Measurements from ENCODE around the gene UVSSA. TPM values are rescaled to one million over a fixed set of nuclear protein-coding genes. Genes with fewer than 3 reads are reported as not detected.

Gene UVSSA
- polyA plus RNA-seq, 1 of the 3 experiments (the other 2 are of a cell fraction), result 14.9 TPM

DNA sequence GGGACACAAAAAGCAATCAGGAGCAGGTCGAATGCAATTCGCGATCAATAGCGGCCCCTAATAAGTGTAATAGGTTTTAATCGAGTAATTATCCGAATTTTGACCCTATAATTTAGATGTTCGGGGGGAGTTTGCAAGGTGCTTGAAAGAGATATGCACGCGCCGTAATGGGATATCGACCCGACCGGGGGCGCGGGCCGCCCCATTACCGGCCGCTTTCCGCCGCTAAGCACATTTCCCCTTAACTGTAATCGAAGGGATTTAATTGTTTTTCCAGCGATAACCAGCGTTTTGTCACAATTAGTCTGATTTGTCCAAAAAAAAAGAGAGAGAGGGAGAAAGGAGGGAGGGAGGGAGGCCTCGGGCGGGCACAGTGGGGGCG lies 58.2 kb downstream of the UVSSA start:
- Histone ChIP-seq H3K9me2 (no peaks in the 10 kb centered on the region), H3K9ac (no peak overlapping the region), H4K20me1 (ENCODE audit: insufficient read depth) (no peaks in the 10 kb centered on the region), H3F3A (replicated peaks; ENCODE audit: insufficient read depth) (no peaks in the 10 kb centered on the region), H2AFZ (ENCODE audit: low read depth) (no peak overlapping the region), H3K9me3 (no peaks in the 10 kb centered on the region), H3K79me2 (ENCODE audit: insufficient read depth) (no peaks in the 10 kb centered on the region), H3K36me3 (replicated peaks in 1 of 2; ENCODE audit: control insufficient read depth in 1 of 2, insufficient read depth in 2 of 2, low read length in 1 of 2) (no peaks in the 10 kb centered on the region), H3K4me2 (no peak overlapping the region), H3K4me3 (ENCODE audit: low read depth in 2 of 2, low read length in 1 of 2) (no peak overlapping the region), H3K27me3 (ENCODE audit: insufficient read depth) (peaks cover 74% of the 10 kb centered on the region), H3K4me1 (ENCODE audit: control insufficient read depth in 1 of 2, insufficient read depth in 2 of 2, low read depth in 1 of 2, low read length in 1 of 2) (no peaks in the 10 kb centered on the region), H3K27ac (ENCODE audit: low read depth in 2 of 2, low read length in 1 of 2) (no peak overlapping the region)
- DNase-seq, result no peak
- TF ChIP-seq GABPA (IDR thresholded peaks at IDR 0.05; ENCODE audit: low read depth) (no peak), POLR2AphosphoS5 (IDR thresholded peaks at IDR 0.05; ENCODE audit: low read depth, low read length) (no peak), EZH2phosphoT487 (IDR thresholded peaks at IDR 0.05; ENCODE audit: borderline replicate concordance, low read depth) (0 out of 2 replicates have a peak, but pooled peaks have one; percentile 53)
- ChIA-PET POLR2A (no interaction called here), CTCF (no interaction called here)
- 4% methylated on average over 24 of the region's 26 CpGs for WGBS (ENCODE audit: low lambda C conversion rate)

DNA sequence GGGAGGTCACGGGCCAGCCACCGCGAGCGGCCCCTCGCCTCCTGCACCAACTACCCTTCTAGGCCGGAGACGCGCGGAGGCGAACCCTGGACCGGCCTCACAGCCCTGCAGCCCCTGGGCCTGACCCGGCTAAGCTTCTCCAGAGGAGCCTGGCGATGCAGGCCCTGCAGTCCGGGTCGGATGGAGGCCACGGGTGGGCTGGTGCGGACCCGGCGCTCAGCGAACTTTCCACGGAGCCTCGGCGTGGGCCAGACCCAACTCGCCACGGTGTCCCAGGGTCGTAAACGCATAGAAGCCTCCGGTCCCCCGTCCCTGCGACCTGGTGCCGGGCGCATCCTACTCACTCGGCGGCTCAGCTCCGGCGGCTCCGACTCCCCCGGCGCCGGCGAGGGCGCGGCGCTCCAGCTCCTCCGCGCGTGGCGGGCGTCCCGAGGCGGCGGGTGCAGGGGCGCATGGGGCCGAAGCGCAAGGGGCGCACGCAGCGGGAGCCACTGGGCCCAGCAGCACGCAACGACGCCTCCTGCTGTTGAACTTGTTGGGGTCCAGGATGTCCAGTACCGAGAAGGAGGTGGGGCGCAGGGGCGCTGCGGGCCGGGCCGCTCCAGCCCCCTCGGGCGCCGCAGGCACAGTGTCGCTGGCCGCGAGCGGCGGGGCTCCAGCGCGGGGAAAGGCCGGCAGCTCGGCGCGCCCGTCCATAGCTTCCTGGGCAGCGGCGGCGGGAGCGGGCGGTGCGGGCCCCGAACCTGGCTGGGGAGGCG lies 58.8 kb downstream of the UVSSA start:
- H3K4me3 ChIP-seq (ENCODE audit: low read depth in 2 of 2, low read length in 1 of 2), result no peak overlapping the region
- H3K9me2 ChIP-seq, result no peaks in the 10 kb centered on the region
- H3K4me1 ChIP-seq (ENCODE audit: control insufficient read depth in 1 of 2, insufficient read depth in 2 of 2, low read depth in 1 of 2, low read length in 1 of 2), result no peaks in the 10 kb centered on the region
- H3F3A ChIP-seq (replicated peaks; ENCODE audit: insufficient read depth), result no peaks in the 10 kb centered on the region
- DNase-seq, result peak; percentile 58
- H4K20me1 ChIP-seq (ENCODE audit: insufficient read depth), result no peaks in the 10 kb centered on the region
- ChIA-PET CTCF (no interaction called here), POLR2A (no interaction called here)
- 15% methylated on average over 28 of the region's 90 CpGs for WGBS (ENCODE audit: low lambda C conversion rate)
- H3K9me3 ChIP-seq, result no peaks in the 10 kb centered on the region
- H2AFZ ChIP-seq (ENCODE audit: low read depth), result no peak overlapping the region
- no peak overlapping the region for H3K9ac ChIP-seq
- H3K36me3 ChIP-seq (replicated peaks in 1 of 2; ENCODE audit: control insufficient read depth in 1 of 2, insufficient read depth in 2 of 2, low read length in 1 of 2), result no peaks in the 10 kb centered on the region
- TF ChIP-seq RCOR1 (IDR thresholded peaks at IDR 0.05; ENCODE audit: low read length) (no peak), POLR2AphosphoS5 (IDR thresholded peaks at IDR 0.05; ENCODE audit: low read depth, low read length) (no peak), FOXJ3 (CRISPR knock-in tag; IDR thresholded peaks at IDR 0.05) (no peak), SIN3A (IDR thresholded peaks at IDR 0.05; ENCODE audit: borderline replicate concordance, low read depth, low read length) (no peak), RFX5 (IDR thresholded peaks at IDR 0.05; ENCODE audit: low read length) (no peak), MEF2A (IDR thresholded peaks at IDR 0.05; ENCODE audit: borderline replicate concordance, low read depth) (no peak), JUND (IDR thresholded peaks at IDR 0.05) (no peak), YY1 (IDR thresholded peaks at IDR 0.05; ENCODE audit: low read depth) (no peak), USF2 (IDR thresholded peaks at IDR 0.05; ENCODE audit: borderline replicate concordance, low read depth, low read length) (no peak), EP300 (IDR thresholded peaks at IDR 0.05; ENCODE audit: borderline replicate concordance in 1 of 2, low read depth in 1 of 2, low read length in 1 of 2) (no peak), GABPA (IDR thresholded peaks at IDR 0.05; ENCODE audit: low read depth) (no peak)
- TF ChIP-seq, protein P1, sequence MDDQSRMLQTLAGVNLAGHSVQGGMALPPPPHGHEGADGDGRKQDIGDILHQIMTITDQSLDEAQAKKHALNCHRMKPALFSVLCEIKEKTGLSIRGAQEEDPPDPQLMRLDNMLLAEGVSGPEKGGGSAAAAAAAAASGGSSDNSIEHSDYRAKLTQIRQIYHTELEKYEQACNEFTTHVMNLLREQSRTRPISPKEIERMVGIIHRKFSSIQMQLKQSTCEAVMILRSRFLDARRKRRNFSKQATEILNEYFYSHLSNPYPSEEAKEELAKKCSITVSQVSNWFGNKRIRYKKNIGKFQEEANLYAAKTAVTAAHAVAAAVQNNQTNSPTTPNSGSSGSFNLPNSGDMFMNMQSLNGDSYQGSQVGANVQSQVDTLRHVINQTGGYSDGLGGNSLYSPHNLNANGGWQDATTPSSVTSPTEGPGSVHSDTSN (IDR thresholded peaks at IDR 0.05), result no peak
- H3K4me2 ChIP-seq, result no peak overlapping the region
- no peak overlapping the region for H3K27ac ChIP-seq (ENCODE audit: low read depth in 2 of 2, low read length in 1 of 2)
- no peaks in the 10 kb centered on the region for H3K79me2 ChIP-seq (ENCODE audit: insufficient read depth)
- H3K27me3 ChIP-seq (ENCODE audit: insufficient read depth), result peaks cover 71% of the 10 kb centered on the region

Data from SK-N-SH (cell line).